H9 (cell line): ENCODE results near the gene FH. TPM values are rescaled to one million over a fixed set of nuclear protein-coding genes. Genes with fewer than 3 reads are reported as not detected.

Experiments used
- DNase-seq: peaks from one replicate; pipeline ENCODE4 v3.0.0-alpha.2; 2017
- H2AFZ ChIP-seq: one replicate; pipeline ENCODE4 v1.6.1; 2013; ENCODE audit warnings: mild to moderate bottlenecking, low read length, control low read depth, moderate library complexity
- H2AK5ac ChIP-seq: 2 replicates; pipeline ENCODE4 v1.6.1; 2013; ENCODE audit warnings: low read length, control low read depth, mixed read lengths; ENCODE audit not compliant: insufficient read length
- H2BK120ac ChIP-seq: one replicate; pipeline ENCODE4 v1.6.1; 2013; ENCODE audit warnings: low read depth, mild to moderate bottlenecking, low read length, control low read depth, inconsistent platforms; ENCODE audit not compliant: poor library complexity, severe bottlenecking
- H2BK12ac ChIP-seq: 2 replicates; pipeline ENCODE4 v1.6.1; 2013; ENCODE audit warnings: low read length, control low read depth, mixed read lengths, low read depth; ENCODE audit not compliant: insufficient read length
- H2BK15ac ChIP-seq: 2 replicates; pipeline ENCODE4 v1.6.1; 2013; ENCODE audit warnings: low read depth, low read length, control low read depth
- H2BK20ac ChIP-seq: one replicate; pipeline ENCODE4 v1.6.1; 2013; ENCODE audit warnings: low read depth, mild to moderate bottlenecking, low read length, control low read depth, inconsistent platforms; ENCODE audit not compliant: poor library complexity, severe bottlenecking
- H2BK5ac ChIP-seq: 2 replicates; pipeline ENCODE4 v1.6.1; 2013; ENCODE audit warnings: low read length, control low read depth, mixed read lengths; ENCODE audit not compliant: insufficient read length
- H3K14ac ChIP-seq: 2 replicates; pipeline ENCODE4 v1.6.1; 2013; ENCODE audit warnings: low read length, control low read depth; ENCODE audit not compliant: insufficient read depth
- H3K18ac ChIP-seq: 2 replicates; pipeline ENCODE4 v1.6.1; 2013; ENCODE audit warnings: low read depth, mild to moderate bottlenecking, mixed read lengths, low read length, control low read depth; ENCODE audit not compliant: insufficient read length
- H3K23ac ChIP-seq: 2 replicates; pipeline ENCODE4 v1.6.1; 2013; ENCODE audit warnings: low read length, control low read depth, mixed read lengths, low read depth; ENCODE audit not compliant: insufficient read length
- H3K23me2 ChIP-seq: 2 replicates; pipeline ENCODE4 v1.6.1; 2013; ENCODE audit warnings: low read depth, mild to moderate bottlenecking, mixed read lengths, low read length, control low read depth; ENCODE audit not compliant: insufficient read length, poor library complexity, severe bottlenecking
- H3K27ac ChIP-seq: 2 replicates; pipeline ENCODE4 v1.5.1; 2013; ENCODE audit warnings: low read length, control low read depth, mixed read lengths, low read depth; ENCODE audit not compliant: insufficient read length
- H3K27me3 ChIP-seq: 2 replicates; pipeline ENCODE4 v1.6.1; 2013; ENCODE audit warnings: low read length, control low read depth, inconsistent platforms; ENCODE audit not compliant: insufficient read depth
- H3K4ac ChIP-seq: 2 replicates; pipeline ENCODE4 v1.6.1; 2013; ENCODE audit warnings: low read depth, mild to moderate bottlenecking, control low read depth, inconsistent platforms, low read length, moderate library complexity
- H3K4me1 ChIP-seq: 2 replicates; pipeline ENCODE4 v1.6.1; 2013; ENCODE audit warnings: low read length, control low read depth, inconsistent platforms; ENCODE audit not compliant: insufficient read depth
- H3K4me2 ChIP-seq: 2 replicates; pipeline ENCODE4 v1.6.1; 2013; ENCODE audit warnings: low read length, control low read depth, mixed read lengths; ENCODE audit not compliant: insufficient read length, insufficient read depth
- H3K56ac ChIP-seq: 2 replicates; pipeline ENCODE4 v1.6.1; 2013; ENCODE audit warnings: low read depth, mild to moderate bottlenecking, mixed read lengths, low read length, control low read depth; ENCODE audit not compliant: insufficient read length
- H3K79me1 ChIP-seq: 2 replicates; pipeline ENCODE4 v1.6.1; 2013; ENCODE audit warnings: low read depth, mild to moderate bottlenecking, moderate library complexity, low read length, control low read depth, inconsistent platforms; ENCODE audit not compliant: insufficient read depth, poor library complexity, severe bottlenecking
- H3K79me2 ChIP-seq: 2 replicates; pipeline ENCODE4 v1.6.1; 2013; ENCODE audit warnings: low read length, control low read depth, inconsistent platforms; ENCODE audit not compliant: insufficient read depth
- H3K9ac ChIP-seq: 2 replicates; pipeline ENCODE4 v1.6.1; 2013; ENCODE audit warnings: low read length, control low read depth, mixed read lengths; ENCODE audit not compliant: insufficient read length; ENCODE audit errors: extremely low read depth
- H3K9me3 ChIP-seq: one replicate; pipeline ENCODE4 v1.6.1; 2013; ENCODE audit warnings: low read depth, low read length, inconsistent platforms; ENCODE audit not compliant: control insufficient read depth
- H3T11ph ChIP-seq: one replicate; pipeline ENCODE4 v1.6.1; 2013; ENCODE audit warnings: mild to moderate bottlenecking, low read length, control low read depth, inconsistent platforms
- H4K20me1 ChIP-seq: one replicate; pipeline ENCODE4 v1.6.1; 2013; ENCODE audit not compliant: control insufficient read depth, insufficient read length, insufficient read depth
- H4K5ac ChIP-seq: 2 replicates; pipeline ENCODE4 v1.6.1; 2013; ENCODE audit warnings: low read depth, mild to moderate bottlenecking, mixed read lengths, low read length, control low read depth; ENCODE audit not compliant: insufficient read length
- H4K8ac ChIP-seq: replicated peaks from 2 replicates; pipeline ENCODE4 v1.6.1; 2013; ENCODE audit warnings: low read length, control low read depth, mixed read lengths, low read depth; ENCODE audit not compliant: insufficient read length
- H4K91ac ChIP-seq: 2 replicates; pipeline ENCODE4 v1.6.1; 2013; ENCODE audit warnings: low read depth, mild to moderate bottlenecking, moderate library complexity, mixed read lengths, low read length, control low read depth; ENCODE audit not compliant: insufficient read length
- H3K27ac Mint-ChIP-seq, 3 experiments: 2 replicates in 2 of 3; 3 replicates in 1 of 3; pipeline ENCODE4 v1.8.0; 2020 to 2021; ENCODE audit warnings: mixed read lengths in 3 of 3, mild to moderate bottlenecking in 1 of 3, moderate library complexity in 1 of 3
- H3K27me3 Mint-ChIP-seq: 2 replicates; pipeline ENCODE4 v1.8.0; 2021; ENCODE audit warnings: low read depth, mild to moderate bottlenecking, moderate library complexity, mixed read lengths
- H3K36me3 Mint-ChIP-seq, 3 experiments: 2 replicates in 2 of 3; 3 replicates in 1 of 3; pipeline ENCODE4 v1.8.0; 2020 to 2021; ENCODE audit warnings: low read depth in 3 of 3, mixed read lengths in 3 of 3; ENCODE audit not compliant: insufficient read depth in 1 of 3
- H3K4me1 Mint-ChIP-seq, 2 experiments: 2 replicates each; pipeline ENCODE4 v1.8.0; 2020; ENCODE audit warnings: mixed read lengths in 2 of 2
- H3K4me3 Mint-ChIP-seq, 2 experiments: 2 replicates in 1 of 2; 3 replicates in 1 of 2; pipeline ENCODE4 v1.8.0; 2020 to 2021; ENCODE audit warnings: mild to moderate bottlenecking in 2 of 2, mixed read lengths in 2 of 2, moderate library complexity in 1 of 2
- H3K9me3 Mint-ChIP-seq, 2 experiments: 2 replicates in 1 of 2; 3 replicates in 1 of 2; pipeline ENCODE4 v1.8.0; 2020; ENCODE audit warnings: mild to moderate bottlenecking in 2 of 2, mixed read lengths in 2 of 2, moderate library complexity in 1 of 2
- CTCF ChIP-seq: fragments of 200-600 bp; sonication (generic); conservative IDR thresholded peaks from 3 replicates; pipeline ENCODE4 v1.8.0; 2021; ENCODE audit warnings: antibody characterized with exemption, mild to moderate bottlenecking
- WGBS: extraction: QIAGEN DNeasy Blood & Tissue Kit; methylation state at CpG from one replicate; pipeline ENCODE4 v1.1.7; 2013; ENCODE audit warnings: missing lambda C conversion rate, low lambda C conversion rate, mixed read lengths; ENCODE audit not compliant: insufficient read length; ENCODE audit errors: extremely low coverage; 5-methylcytosine and 5-hydroxymethylcytosine counted together
- total RNA-seq: library from RNA; stranded (reverse); gene quantifications from 2 replicates; pipeline ENCODE4 v1.2.1, GENCODE V29; 2021

FH gene
- total RNA-seq, 1 experiment from 2014 or later = 83.9 TPM

- Histone ChIP-seq H3K18ac (no peak overlapping the region), H2BK12ac (no peak overlapping the region), H2BK20ac (no peak overlapping the region), H3K27me3 (no peaks in the 10 kb centered on the region), H2BK120ac (no peak overlapping the region), H2BK15ac (no peak overlapping the region), H3K23me2 (no peaks in the 10 kb centered on the region), H3K14ac (no peak overlapping the region), H3K4me2 (no peak overlapping the region), H2BK5ac (no peak overlapping the region), H3K79me2 (no peaks in the 10 kb centered on the region), H3T11ph (no peak overlapping the region), H3K23ac (no peak overlapping the region), H3K9me3 (no peaks in the 10 kb centered on the region), H4K20me1 (no peaks in the 10 kb centered on the region), H2AK5ac (no peak overlapping the region), H2AFZ (no peak overlapping the region), H3K4me1 (no peaks in the 10 kb centered on the region), H3K4ac (no peak overlapping the region), H3K56ac (no peak overlapping the region), H3K27ac (no peak overlapping the region), H3K79me1 (no peaks in the 10 kb centered on the region), H3K9ac (no peak overlapping the region), H4K91ac (no peak overlapping the region), H4K5ac (no peak overlapping the region), H4K8ac (no peak overlapping the region)
- Mint-ChIP-seq H3K36me3 (no peaks in the 10 kb centered on the region), H3K9me3 (no peaks in the 10 kb centered on the region), H3K27ac (no peak overlapping the region), H3K27me3 (peaks cover 13% of the 10 kb centered on the region), H3K4me1 (peaks cover 8 to 9% of the 10 kb centered on the region in 2 experiments), H3K4me3 (no peak overlapping the region)
- WGBS = no CpG with 5 or more reads among the region's 3 CpGs
- no peak for TF ChIP-seq CTCF
- DNase-seq = no peak
Measured at GRCh38 chr1:241527146-241527545, 7.6 kb upstream of the FH start.
